B cell (primary cell): ENCODE measurements around the gene ATP8A2. TPM values are rescaled to one million over a fixed set of nuclear protein-coding genes. Genes with fewer than 3 reads are reported as not detected.
"Not testable (repeated sequence)": the region's sequence is repeated elsewhere in the genome, so short reads cannot be mapped to it uniquely, and the experiment has no call there.

Source experiments
- ATAC-seq: fragments of 200-7000 bp; cut with Tn5 transposase; one replicate; pipeline ENCODE4 v1.10.0; 2021; ENCODE audit warnings: low read depth, mild to moderate bottlenecking, moderate number of reproducible peaks, moderate library complexity
- CTCF ChIA-PET: fragments of 350-600 bp; sonication (Branson Sonifier 250); formaldehyde crosslinking; loops from one replicate; lab custom pipeline; 2021; ENCODE audit warnings: antibody characterized with exemption, inconsistent platforms; lab: Charles Lee
- POLR2A ChIA-PET: fragments of 350-600 bp; sonication (Branson Sonifier 250); formaldehyde crosslinking; loops from one replicate; lab custom pipeline; 2021; ENCODE audit warnings: antibody characterized with exemption; lab: Charles Lee
- DNase-seq: peaks from one replicate; pipeline ENCODE4 v3.0.0; 2013
- H2AFZ ChIP-seq: 2 replicates; pipeline ENCODE4 v1.6.1; 2012; ENCODE audit warnings: mild to moderate bottlenecking, low read depth, low read length; ENCODE audit not compliant: insufficient read depth, poor library complexity, severe bottlenecking
- H3K27ac ChIP-seq, 2 donors: 1 replicate in 1 of 2; 2 replicates in 1 of 2; pipeline ENCODE4 v1.5.1; 2012 to 2013; ENCODE audit warnings: low read length in 2 of 2, mild to moderate bottlenecking in 2 of 2, moderate library complexity in 1 of 2
- H3K27me3 ChIP-seq, 4 experiments: fragments of 200-600 bp in 1 of 4; sonication (generic) in 1 of 4; replicated peaks in 1 of 4; 1 replicate in 2 of 4; 2 replicates in 2 of 4; pipeline versions ENCODE4 v1.6.1 to v1.7.0; 2013 to 2016; ENCODE audit warnings: low read length in 3 of 4, mild to moderate bottlenecking in 2 of 4, mixed read lengths in 1 of 4, moderate library complexity in 1 of 4; ENCODE audit not compliant: insufficient read depth in 4 of 4, control insufficient read depth in 3 of 4; ENCODE audit errors: control extremely low read depth in 1 of 4
- H3K36me3 ChIP-seq, 2 experiments: replicated peaks in 1 of 2; 1 replicate in 1 of 2; 2 replicates in 1 of 2; pipeline versions ENCODE4 v1.6.1 to v1.7.1; 2013; ENCODE audit warnings: low read length in 1 of 2; ENCODE audit not compliant: insufficient read depth in 2 of 2, control insufficient read depth in 1 of 2; ENCODE audit errors: control extremely low read depth in 1 of 2, extremely low read depth in 1 of 2
- H3K4me1 ChIP-seq, 2 donors: fragments of 200-600 bp in 1 of 2; sonication (generic) in 1 of 2; 1 replicate in 1 of 2; 2 replicates in 1 of 2; pipeline versions ENCODE4 v1.5.1 to v1.6.1; 2013 to 2017; ENCODE audit warnings: low read length in 2 of 2; ENCODE audit not compliant: control insufficient read depth in 2 of 2, insufficient read depth in 2 of 2
- H3K4me2 ChIP-seq: replicated peaks from 2 replicates; pipeline ENCODE3; 2012; ENCODE audit warnings: mild to moderate bottlenecking, low read depth, low read length; ENCODE audit not compliant: poor library complexity, severe bottlenecking
- H3K4me3 ChIP-seq, 5 experiments: fragments of 200-600 bp in 1 of 5; sonication (generic) in 1 of 5; 1 replicate in 3 of 5; 2 replicates in 2 of 5; pipeline versions ENCODE4 v1.5.1 to v1.7.0; 2011 to 2016; ENCODE audit warnings: low read length in 4 of 5, mild to moderate bottlenecking in 4 of 5, low read depth in 2 of 5, control low read depth in 1 of 5, moderate library complexity in 1 of 5; ENCODE audit not compliant: insufficient read depth in 1 of 5; ENCODE audit errors: control extremely low read depth in 1 of 5, extremely low read depth in 1 of 5
- H3K79me2 ChIP-seq: fragments of 200-600 bp; sonication (generic); one replicate; pipeline ENCODE4 v1.6.0; 2016; ENCODE audit warnings: low read length; ENCODE audit not compliant: control insufficient read depth, insufficient read depth
- H3K9ac ChIP-seq: fragments of 200-600 bp; sonication (generic); 2 replicates; pipeline ENCODE4 v1.6.1; 2017; ENCODE audit warnings: mild to moderate bottlenecking, low read length, moderate library complexity
- H3K9me3 ChIP-seq, 3 donors: one replicate each; pipeline versions ENCODE4 v1.6.1 to v1.7.1; 2013; ENCODE audit warnings: low read length in 2 of 3; ENCODE audit not compliant: control insufficient read depth in 2 of 3, insufficient read depth in 1 of 3; ENCODE audit errors: control extremely low read depth in 1 of 3
- H4K20me1 ChIP-seq: 2 replicates; pipeline ENCODE4 v1.6.0; 2012; ENCODE audit warnings: mild to moderate bottlenecking, low read length; ENCODE audit not compliant: insufficient read depth, control insufficient read depth, poor library complexity, severe bottlenecking
- H3K27ac Mint-ChIP-seq: one replicate; pipeline ENCODE4 v1.8.0; 2021; ENCODE audit warnings: mixed read lengths
- H3K27me3 Mint-ChIP-seq: one replicate; pipeline ENCODE4 v1.8.0; 2021; ENCODE audit warnings: mixed read lengths
- H3K4me1 Mint-ChIP-seq: one replicate; pipeline ENCODE4 v1.8.0; 2021; ENCODE audit warnings: mixed read lengths
- H3K4me3 Mint-ChIP-seq: one replicate; pipeline ENCODE4 v1.8.0; 2021; ENCODE audit warnings: mixed read lengths
- H3K9me3 Mint-ChIP-seq: one replicate; pipeline ENCODE4 v1.8.0; 2022; ENCODE audit warnings: mixed read lengths; ENCODE audit not compliant: insufficient read depth
- CTCF ChIP-seq: fragments of 200-600 bp; IDR thresholded peaks from one replicate; pipeline ENCODE4 v1.8.0; 2022; ENCODE audit warnings: antibody characterized with exemption, mild to moderate bottlenecking
- EZH2 ChIP-seq: IDR thresholded peaks from 2 replicates; pipeline ENCODE4 v1.6.1; 2012; ENCODE audit warnings: borderline replicate concordance, low read depth, mild to moderate bottlenecking, moderate library complexity, low read length; ENCODE audit not compliant: insufficient read depth, poor library complexity, severe bottlenecking
- whole genome bisulfite sequencing: methylation state at CpG from one replicate; pipeline ENCODE4 v1.1.5; 2013; ENCODE audit warnings: missing lambda C conversion rate; ENCODE audit not compliant: insufficient coverage; 5-methylcytosine and 5-hydroxymethylcytosine counted together
- intact Hi-C: fragments of 100-400 bp; cut with micrococcal nuclease; formaldehyde crosslinking; loops from one replicate; pipeline ENCODE4 v1.10.0; 2022
- polyA plus RNA-seq: library from polyadenylated mRNA; depleted of rRNA; stranded (reverse); fragments of >200 nt; gene quantifications from 2 replicates; pipeline ENCODE4 v1.2.3, GENCODE V29; 2012
- total RNA-seq, 2 donors: library from RNA; stranded (reverse); fragments of 120-200 nt in 1 of 2; gene quantifications; 1 replicate in 1 of 2; 2 replicates in 1 of 2; pipeline versions ENCODE4 v1.2.3 to v1.2.4, GENCODE V29; 2013 to 2022

Gene ATP8A2
- total and polyA plus RNA-seq, 2 donors (not counting 1 experiment from before 2014, with no cell fraction given) = not detected

DNA sequence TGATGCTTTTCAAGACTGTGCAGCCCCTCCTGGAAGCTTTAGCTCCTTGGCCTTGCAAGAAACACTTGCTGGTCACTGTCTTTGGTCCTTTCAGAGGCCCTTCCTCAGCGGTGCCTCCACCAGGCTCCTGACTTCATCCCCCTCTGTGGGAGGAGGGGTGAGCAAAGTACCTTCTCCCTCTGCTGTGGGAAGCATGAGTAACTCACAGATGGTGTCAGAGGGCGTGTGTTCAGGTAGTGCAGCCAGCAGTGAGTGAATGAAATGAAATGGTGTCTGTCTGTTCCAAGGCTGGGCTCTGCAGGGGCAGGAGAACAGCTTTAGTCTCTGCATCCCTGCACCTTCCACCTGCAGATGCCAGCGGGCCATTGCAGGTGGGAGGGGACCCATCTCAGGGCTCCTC, 577.1 kb downstream of the ATP8A2 start:
- Mint-ChIP-seq H3K4me1 (no peaks in the 10 kb centered on the region), H3K4me3 (no peak overlapping the region), H3K27me3 (peaks cover 7% of the 10 kb centered on the region), H3K27ac (no peak overlapping the region), H3K9me3 (no peaks in the 10 kb centered on the region)
- 89% methylated on average over 1 of the region's 3 CpGs for WGBS
- no peaks in the 10 kb centered on the region for H4K20me1 ChIP-seq
- CTCF ChIA-PET = no interaction called here
- no peak overlapping the region for H3K9ac ChIP-seq
- intact Hi-C loops = no loop called here
- peaks cover 0 to 4% (median 0%) of the 10 kb centered on the region in 3 donors for H3K9me3 ChIP-seq
- H3K4me1 ChIP-seq = no peaks in the 10 kb centered on the region
- DNase-seq (no peak), ATAC-seq (no peak)
- H2AFZ ChIP-seq = no peak overlapping the region
- no peaks in the 10 kb centered on the region for H3K79me2 ChIP-seq
- POLR2A ChIA-PET = no interaction called here
- H3K27ac ChIP-seq = no peak overlapping the region
- no peaks in the 10 kb centered on the region for H3K27me3 ChIP-seq
- TF ChIP-seq CTCF = no peak
- TF ChIP-seq EZH2 = no peak
- no peak overlapping the region for H3K4me3 ChIP-seq
- H3K4me2 ChIP-seq = no peak overlapping the region
- H3K36me3 ChIP-seq = no peaks in the 10 kb centered on the region

GRCh38 chr13:25951831-25952230, 580.1 kb downstream of the ATP8A2 start:
- no peak overlapping the region for H3K9ac ChIP-seq
- intact Hi-C loops = no loop called here
- ChIA-PET CTCF (no interaction called here), POLR2A (no interaction called here)
- no peaks in the 10 kb centered on the region for H3K36me3 ChIP-seq
- H4K20me1 ChIP-seq = no peaks in the 10 kb centered on the region
- 70% methylated on average over 3 of the region's 4 CpGs for WGBS
- TF ChIP-seq CTCF (no peak), EZH2 (no peak)
- no peak overlapping the region for H3K4me2 ChIP-seq
- H3K27me3 ChIP-seq = peaks cover 0 to 3% (median 0%) of the 10 kb centered on the region in 4 experiments
- ATAC-seq (no peak), DNase-seq (no peak)
- peaks cover 0 to 4% (median 0%) of the 10 kb centered on the region in 3 donors for H3K9me3 ChIP-seq
- Mint-ChIP-seq H3K9me3 (no peaks in the 10 kb centered on the region), H3K27ac (no peak overlapping the region), H3K4me1 (no peaks in the 10 kb centered on the region), H3K4me3 (no peak overlapping the region), H3K27me3 (peaks cover 4% of the 10 kb centered on the region)
- H3K4me3 ChIP-seq = no peak overlapping the region
- H2AFZ ChIP-seq = no peak overlapping the region
- H3K27ac ChIP-seq = no peak overlapping the region
- H3K79me2 ChIP-seq = no peaks in the 10 kb centered on the region
- no peaks in the 10 kb centered on the region for H3K4me1 ChIP-seq

GRCh38 chr13:25954080-25954479, 582.3 kb downstream of the ATP8A2 start:
- H3K4me2 ChIP-seq, H3K27me3 ChIP-seq, H2AFZ ChIP-seq, H3K79me2 ChIP-seq, H3K9ac ChIP-seq, H3K9me3 Mint-ChIP-seq, H3K4me3 Mint-ChIP-seq, intact Hi-C loops, H4K20me1 ChIP-seq, H3K4me3 ChIP-seq, H3K4me1 ChIP-seq, H3K27ac Mint-ChIP-seq, POLR2A ChIA-PET, H3K36me3 ChIP-seq, DNase-seq, H3K27ac ChIP-seq, ATAC-seq, H3K4me1 Mint-ChIP-seq, H3K9me3 ChIP-seq, CTCF ChIA-PET, H3K27me3 Mint-ChIP-seq: not testable (repeated sequence)
- WGBS = 88% methylated on average over 3 of the region's 5 CpGs
